ENCODE measurements around the gene TTC36. TPM values are rescaled to one million over a fixed set of nuclear protein-coding genes. Genes with fewer than 3 reads are reported as not detected.
A peak's percentile ranks its signal among the peaks of the same experiment; 100 is the strongest.

The TTC36 gene
- total and polyA plus RNA-seq, 9 of the 15 experiments (the other 6 are each of a cell fraction or from before 2014, with no cell fraction given) = 0.22 to 0.23 TPM; not detected in 7

- CTCF ChIA-PET (ENCODE audit: low intra/inter-chr PET ratio) = no interaction called here
- Histone ChIP-seq H3K4me1 (replicated peaks in 1 of 2; ENCODE audit: control insufficient read depth in 2 of 2, insufficient read depth in 2 of 2, low read length in 2 of 2) (peaks cover 11 to 14% of the 10 kb centered on the region in 2 experiments), H3K27ac (ENCODE audit: extremely low read depth, low read depth, low read length) (0 out of 3 replicates have a peak overlapping the region, but pooled peaks have one; percentile 18), H3K4me3 (no peak overlapping the region), H2AFZ (ENCODE audit: low read depth, low read length) (peak overlapping the region; percentile 65), H4K20me1 (replicated peaks; ENCODE audit: control insufficient read depth, insufficient read depth, low read length) (no peaks in the 10 kb centered on the region), H3K9me1 (ENCODE audit: control insufficient read depth, insufficient read depth, low read length) (no peaks in the 10 kb centered on the region), H3K9ac (ENCODE audit: insufficient read depth in 1 of 2, low read depth in 2 of 2, low read length in 2 of 2) (no peak overlapping the region), H3K9me3 (replicated peaks; ENCODE audit: control insufficient read depth, insufficient read depth, low read depth, low read length) (no peaks in the 10 kb centered on the region), H3K36me3 (ENCODE audit: control insufficient read depth, insufficient read depth, low read length) (no peaks in the 10 kb centered on the region), H3K4me2 (ENCODE audit: insufficient read depth, low read length) (no peak overlapping the region), H3K79me2 (ENCODE audit: control insufficient read depth, insufficient read depth, low read length) (no peaks in the 10 kb centered on the region), H3K27me3 (ENCODE audit: control insufficient read depth in 2 of 2, insufficient read depth in 2 of 2, low read length in 2 of 2) (no peaks in the 10 kb centered on the region)
- DNase-seq (ENCODE audit: extremely low read depth in 1 of 4, low spot score in 3 of 4) (peak in 1 of 4 experiments; percentile 44), ATAC-seq (no peak), FAIRE-seq (no peak)
- intact Hi-C loops (cut with micrococcal nuclease) = no loop called here
- BruUV-seq (replicated peaks) = no TSS peak
- WGBS (ENCODE audit: insufficient coverage, low coverage, missing lambda C conversion rate) = 9% methylated on average over 6 of the region's 6 CpGs
- POLR2A ChIA-PET = no interaction called here
- TF ChIP-seq IRF2 (CRISPR knock-in tag; IDR thresholded peaks at IDR 0.05) (no peak), JUND (IDR thresholded peaks at IDR 0.05; ENCODE audit: borderline replicate concordance, low read depth, low read length) (peak; percentile 78), JUND (tag; IDR thresholded peaks at IDR 0.05; ENCODE audit: borderline replicate concordance, low read depth, low read length) (peak; percentile 44; the same call in 1 of the 3 replicates), ZNF717 (CRISPR knock-in tag; IDR thresholded peaks at IDR 0.05) (no peak), SETDB1 (IDR thresholded peaks at IDR 0.05; ENCODE audit: low read length) (no peak), MEF2D (tag; conservative IDR thresholded peaks at IDR 0.05; ENCODE audit: low read depth) (peak; percentile 56; the same call in 1 of the 2 replicates), DPF2 (IDR thresholded peaks at IDR 0.05) (0 out of 2 replicates have a peak, but pooled peaks have one; percentile 20), CEBPZ (IDR thresholded peaks at IDR 0.05; ENCODE audit: borderline replicate concordance, low read depth, low read length) (no peak), JUN (IDR thresholded peaks at IDR 0.05; ENCODE audit: borderline replicate concordance, low read depth, low read length) (0 out of 2 replicates have a peak, but pooled peaks have one; percentile 44), JUN (CRISPR knock-in tag; IDR thresholded peaks at IDR 0.05; ENCODE audit: borderline replicate concordance) (no peak), KAT2B (IDR thresholded peaks at IDR 0.05; ENCODE audit: low read depth, low read length) (no peak), GABPB1 (CRISPR knock-in tag; IDR thresholded peaks at IDR 0.05) (no peak), MEF2A (IDR thresholded peaks at IDR 0.05; ENCODE audit: control insufficient read depth, low read depth, low read length) (peak; percentile 57; the same call in 1 of the 2 replicates), ELF1 (tag; IDR thresholded peaks at IDR 0.05) (peak; percentile 51; the same call in 1 of the 2 replicates), ATF3 (IDR thresholded peaks at IDR 0.05) (peak; percentile 89), ATF3 (CRISPR knock-in tag; conservative IDR thresholded peaks at IDR 0.05) (no peak; the same call in 1 of the 2 replicates), FOSL1 (tag; conservative IDR thresholded peaks at IDR 0.05) (peak; percentile 77)
- in situ Hi-C loops (cut with MboI) = no loop called here
Measured at GRCh38 chr11:118537409-118537980, 10.2 kb downstream of the TTC36 start.
